HPDE6-E6E7 (cell line): ENCODE results near the gene TESPA1.
"Not testable (repeated sequence)": the region's sequence is repeated elsewhere in the genome, so short reads cannot be mapped to it uniquely, and the experiment has no call there.

Experiments
- DNase-seq: peaks from one replicate; pipeline ENCODE4 v3.0.0; 2011; ENCODE audit warnings: missing footprints; ENCODE audit errors: extremely low spot score

Gene TESPA1

DNA sequence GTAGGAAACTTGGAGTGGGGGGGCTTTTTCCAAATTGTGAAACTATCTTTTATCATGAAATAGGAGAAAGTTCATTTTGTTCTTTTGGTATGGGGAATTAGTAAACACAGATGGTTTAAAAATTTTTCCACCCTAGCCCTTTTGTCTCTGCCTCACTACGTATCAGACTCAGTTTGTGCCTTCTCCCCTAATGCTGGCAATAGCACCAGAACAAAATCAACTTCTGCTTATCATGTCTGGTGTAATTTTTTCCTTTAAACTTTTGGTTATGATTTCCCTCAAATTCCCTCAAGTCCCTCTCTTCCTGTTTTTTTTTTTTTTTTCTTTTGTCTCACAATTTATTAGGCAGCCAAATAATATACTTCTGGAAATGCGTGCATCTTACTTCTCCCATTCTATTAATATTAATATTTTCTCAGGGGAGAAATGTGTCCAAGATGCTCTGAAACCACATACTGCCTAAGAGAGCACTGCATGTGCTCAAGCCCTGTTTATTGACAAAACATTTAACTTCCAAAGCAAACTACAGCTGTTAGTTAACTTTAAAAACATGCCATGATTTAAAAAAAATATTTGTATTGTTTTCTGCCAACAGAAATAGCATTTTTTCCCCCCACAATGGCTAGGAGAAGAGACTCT is 35.4 kb downstream of the TESPA1 start:
- no peak for DNase-seq

DNA sequence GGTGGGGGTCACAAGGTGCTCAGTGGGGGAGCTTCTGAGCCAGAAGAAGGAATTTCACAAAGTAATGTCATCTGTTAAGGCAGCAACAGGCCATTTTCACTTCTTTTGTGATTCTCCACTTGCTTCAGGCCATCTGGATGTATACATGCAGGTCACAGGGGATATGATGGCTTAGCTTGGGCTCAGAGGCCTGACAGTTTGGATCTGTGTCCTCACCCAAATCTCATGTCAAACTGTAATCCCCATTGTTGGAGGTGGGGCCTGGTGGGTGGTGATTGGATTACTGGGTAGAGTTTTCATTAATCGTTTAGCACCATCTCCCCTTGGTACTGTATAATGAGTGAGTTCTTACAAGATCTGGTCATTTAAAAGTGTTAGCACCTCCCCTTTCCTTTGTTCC is 36.4 kb downstream of the TESPA1 start:
- DNase-seq, result no peak

DNA sequence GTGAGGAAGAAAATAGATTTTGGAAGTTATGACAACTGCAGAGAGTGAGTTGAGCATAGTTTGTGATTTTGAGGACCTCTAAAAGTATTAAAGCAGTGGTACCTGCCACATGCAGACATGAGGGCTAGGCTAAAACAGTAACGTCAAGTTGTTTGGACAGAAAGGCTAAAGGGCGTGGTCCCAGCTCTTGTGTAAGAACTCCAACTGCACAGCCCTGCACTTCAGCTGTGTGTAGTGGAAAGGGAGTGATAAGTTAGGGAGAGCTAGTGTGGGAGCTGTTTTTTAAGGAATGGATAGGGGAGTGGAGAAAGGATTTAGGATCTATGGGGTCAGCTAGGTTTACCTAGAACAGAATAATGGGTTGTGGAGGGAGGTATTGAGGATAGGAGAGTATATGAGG is 39.5 kb downstream of the TESPA1 start:
- no peak for DNase-seq

DNA sequence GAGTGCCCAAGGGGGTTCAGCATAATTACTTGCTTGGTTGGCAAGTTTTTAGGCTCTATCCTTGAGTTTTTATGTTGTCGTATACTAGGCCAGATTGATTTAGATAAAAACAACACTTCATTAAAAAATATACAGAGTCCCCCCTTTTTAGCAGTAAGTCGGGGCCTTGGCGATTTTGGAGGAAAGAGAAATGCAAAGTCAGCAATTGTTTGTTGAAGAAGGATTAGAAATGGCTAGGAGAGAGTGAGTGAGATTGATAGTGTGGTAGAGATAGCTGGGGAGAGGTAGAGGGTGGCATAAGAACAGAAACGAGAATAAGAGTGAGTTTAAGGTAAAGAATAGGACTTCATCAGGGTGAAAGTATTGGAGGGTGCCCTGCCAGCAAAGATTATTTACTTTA is 41.3 kb downstream of the TESPA1 start:
- DNase-seq, result not testable (repeated sequence)

DNA sequence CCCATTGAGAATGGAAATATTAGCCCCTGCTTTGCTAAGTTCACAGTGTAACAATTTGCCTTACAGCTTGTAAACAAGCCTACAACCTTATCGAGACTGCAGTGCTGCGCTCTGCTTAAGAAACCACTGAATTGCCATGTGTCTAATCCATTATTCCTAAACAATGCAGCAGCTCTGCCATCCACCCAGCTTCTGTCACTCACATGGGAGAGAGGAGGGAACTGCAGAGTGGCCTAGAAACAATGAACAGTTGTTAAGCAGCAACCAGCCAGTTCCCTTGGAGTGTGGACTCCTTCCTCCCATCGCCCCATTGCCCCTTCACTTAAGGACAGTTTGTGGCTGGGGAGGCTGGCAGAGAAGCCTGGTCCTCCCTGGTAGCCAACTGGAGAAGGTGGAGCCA is 42.9 kb downstream of the TESPA1 start:
- no peak for DNase-seq

DNA sequence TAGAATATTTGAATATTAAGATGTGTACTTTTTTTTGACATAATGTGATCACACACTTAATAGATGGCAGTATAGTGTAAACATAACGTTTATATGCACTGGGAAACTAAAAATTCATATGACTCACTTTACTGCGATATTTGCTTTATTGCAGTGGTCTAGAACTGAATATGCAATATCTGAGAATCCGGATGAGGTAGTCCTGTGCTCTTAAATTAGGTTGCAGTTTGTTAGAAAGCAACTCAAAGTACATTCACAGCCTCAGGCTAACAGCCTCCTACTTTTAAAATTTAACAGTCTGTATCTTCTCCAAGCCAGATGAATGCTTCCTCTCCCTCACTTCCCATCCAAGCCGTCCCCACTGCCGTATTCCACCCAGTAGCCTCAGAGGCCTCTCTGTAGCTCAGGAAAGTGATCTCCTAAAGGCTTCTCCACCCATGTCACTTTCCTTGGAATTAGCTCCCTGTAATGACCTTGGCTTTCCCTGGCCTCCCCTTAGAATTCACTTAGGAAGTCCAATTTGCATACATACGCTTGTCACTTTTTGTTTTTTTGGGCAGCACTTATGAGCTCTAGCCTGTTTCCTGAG is 43.7 kb downstream of the TESPA1 start:
- no peak for DNase-seq

DNA sequence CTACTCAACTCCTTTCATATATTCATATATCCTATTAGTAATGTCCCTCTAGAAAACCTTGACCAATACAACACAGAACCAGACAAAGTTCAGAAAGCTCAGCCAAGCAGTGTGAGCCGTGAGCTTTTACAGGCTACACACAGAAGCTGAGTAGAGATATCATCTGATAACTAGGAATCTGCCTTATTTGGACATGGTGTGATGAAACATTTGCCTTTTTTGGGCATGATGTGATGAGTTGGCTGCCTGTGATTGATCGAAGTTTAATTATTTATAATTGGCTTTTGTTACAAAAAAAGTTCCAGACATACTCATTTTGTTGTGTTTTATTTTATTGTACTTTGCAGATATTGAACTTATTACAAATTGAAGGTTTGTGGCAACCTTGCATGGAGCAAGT is 46.6 kb downstream of the TESPA1 start:
- no peak for DNase-seq

DNA sequence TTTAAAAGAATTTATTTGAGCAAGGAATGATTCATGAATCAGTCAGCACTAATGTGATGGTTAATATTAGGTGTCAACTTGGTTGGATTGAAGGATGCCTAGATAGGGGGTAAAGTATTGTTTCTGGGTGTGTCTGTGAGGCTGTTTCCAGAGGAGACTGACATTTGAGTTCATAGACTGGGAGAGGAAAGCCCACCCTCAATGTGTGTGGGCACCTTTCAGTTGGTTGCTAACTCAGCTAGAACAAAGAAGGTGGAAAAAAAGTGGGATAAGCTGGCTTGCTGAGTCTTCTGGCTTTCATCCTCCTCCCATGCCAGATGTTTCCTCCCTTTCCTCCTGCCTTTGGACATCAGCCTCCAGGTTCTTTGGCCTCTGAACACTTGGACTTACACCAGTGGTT is 47.2 kb downstream of the TESPA1 start:
- DNase-seq, result no peak

DNA sequence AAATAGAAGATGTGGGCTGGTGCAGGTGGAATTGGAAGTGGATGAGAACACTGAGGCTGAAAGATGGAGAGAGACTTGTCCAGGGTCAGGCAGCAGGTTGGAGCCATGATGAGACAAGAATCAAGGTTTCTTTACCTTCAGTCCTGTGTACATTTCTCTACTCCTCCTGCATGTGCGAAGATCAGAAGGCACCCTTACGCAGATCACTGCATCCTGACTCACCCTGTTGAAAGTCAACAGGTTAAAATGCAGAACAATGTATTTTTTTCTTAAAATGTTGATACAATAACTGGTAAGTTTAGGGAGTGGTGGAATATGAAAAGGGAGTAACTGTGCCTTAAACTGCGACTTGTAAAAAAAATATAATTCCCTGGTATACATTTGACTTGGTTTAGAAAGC is 47.8 kb downstream of the TESPA1 start:
- peak; percentile 41 for DNase-seq

DNA sequence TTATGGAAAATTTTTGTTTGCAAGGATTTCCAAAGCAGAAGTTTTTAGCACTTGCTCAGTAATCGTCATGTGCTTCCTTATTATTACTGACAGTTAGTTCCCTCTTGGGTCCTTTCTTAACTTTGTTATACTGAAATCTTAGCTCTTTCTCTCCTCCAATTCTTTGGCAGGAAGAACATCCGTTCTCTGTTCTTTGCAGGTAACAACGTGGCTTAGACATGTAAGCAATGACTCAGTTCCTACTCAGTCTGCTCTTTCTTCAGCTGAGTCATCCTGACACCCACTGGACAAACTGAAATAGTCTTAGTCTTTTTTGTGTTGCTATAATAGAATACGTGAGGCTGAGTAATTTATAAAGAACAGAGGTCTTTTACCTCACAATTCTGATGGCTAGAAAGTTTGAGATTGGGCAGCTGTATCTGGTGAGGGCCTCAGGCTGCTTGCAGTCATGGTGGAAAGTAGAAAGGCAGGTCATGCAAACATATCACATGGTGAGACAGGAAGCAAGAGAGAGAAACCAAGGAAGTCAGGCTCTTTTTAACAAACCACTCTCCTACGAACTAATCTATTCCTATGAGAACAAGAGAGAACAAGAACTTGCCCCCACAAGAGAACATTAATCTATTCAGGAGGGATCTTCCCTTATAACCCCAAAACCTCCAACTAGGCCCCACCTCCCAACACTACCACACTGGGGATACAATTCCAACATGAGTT is 49.2 kb downstream of the TESPA1 start:
- DNase-seq, result peak; percentile 93

DNA sequence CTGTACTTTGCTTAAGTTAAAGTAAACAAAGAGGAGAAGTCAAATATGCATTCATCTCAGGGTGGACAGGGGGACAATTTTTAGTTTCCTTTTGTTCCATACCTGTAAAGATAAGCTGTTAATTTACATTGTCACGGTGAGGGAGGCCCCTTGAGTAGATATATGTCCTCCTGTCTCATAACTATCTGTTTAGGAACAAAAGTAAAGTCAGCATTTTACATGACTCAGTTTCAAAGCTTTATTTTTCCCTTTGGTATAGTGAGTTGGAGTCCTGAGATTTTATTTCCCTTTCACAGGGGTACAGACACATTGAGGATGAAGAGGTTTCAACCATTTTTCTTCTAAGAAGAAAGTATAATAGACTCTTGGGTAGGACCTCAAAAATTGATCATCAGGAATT is 50.1 kb downstream of the TESPA1 start:
- DNase-seq, result no peak

DNA sequence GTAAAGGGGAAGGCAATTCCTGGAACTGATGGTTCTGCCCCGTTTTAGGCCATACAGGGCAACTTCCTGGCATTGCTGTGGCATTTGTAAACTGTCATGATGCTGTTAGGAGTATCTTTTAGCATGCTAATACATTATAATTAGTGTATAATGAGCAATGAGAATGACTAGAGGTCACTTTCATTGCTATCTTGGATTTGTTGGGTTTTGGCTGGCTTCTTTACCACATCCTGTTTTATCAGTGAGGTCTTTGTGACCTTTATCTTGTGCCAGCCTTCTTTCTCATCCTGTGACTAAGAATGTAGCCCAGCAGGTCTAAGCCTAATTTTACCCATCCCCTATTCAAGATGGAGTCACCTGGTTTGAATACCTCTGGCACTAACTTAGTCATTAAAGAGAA is 51.2 kb downstream of the TESPA1 start:
- DNase-seq, result no peak

DNA sequence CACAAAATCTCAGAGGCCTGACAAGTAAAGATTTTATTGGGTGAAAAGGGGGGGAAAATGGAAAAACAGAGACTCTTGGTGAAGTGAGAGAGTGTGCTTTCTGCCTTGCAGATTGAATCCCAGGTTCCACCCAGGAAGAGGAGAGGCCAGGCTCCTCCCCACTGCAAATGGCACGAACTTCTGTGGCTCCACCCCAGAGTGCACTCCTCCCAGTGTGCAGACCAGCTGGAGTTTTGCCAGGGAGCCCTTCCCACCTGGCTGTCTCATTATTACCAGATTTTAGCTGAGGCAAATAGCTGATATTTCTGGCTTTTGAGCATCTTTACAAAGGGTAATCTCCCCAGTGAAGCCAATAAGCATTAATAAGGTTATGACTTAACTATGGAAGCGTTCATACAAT is 51.9 kb downstream of the TESPA1 start:
- DNase-seq, result no peak

DNA sequence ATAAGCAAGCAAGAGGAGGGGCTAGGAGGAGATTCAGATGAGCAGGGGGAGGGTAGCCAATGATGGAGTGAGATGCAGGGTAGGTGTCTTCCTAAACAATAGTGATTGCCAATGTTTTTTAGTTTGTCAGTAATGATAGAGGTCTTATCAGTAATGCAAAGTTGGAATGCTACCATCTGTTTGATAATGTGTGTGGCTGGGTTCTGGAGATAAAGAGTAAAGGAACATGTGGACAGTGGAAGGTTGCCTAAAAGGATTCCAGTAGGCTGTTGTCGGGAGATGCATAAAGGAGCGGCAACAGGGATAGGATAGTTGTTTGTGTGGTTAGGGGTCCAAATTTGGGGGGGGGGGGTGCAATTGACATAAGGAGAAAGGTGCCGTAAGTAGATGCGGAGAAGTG is 52.5 kb downstream of the TESPA1 start:
- no peak for DNase-seq

DNA sequence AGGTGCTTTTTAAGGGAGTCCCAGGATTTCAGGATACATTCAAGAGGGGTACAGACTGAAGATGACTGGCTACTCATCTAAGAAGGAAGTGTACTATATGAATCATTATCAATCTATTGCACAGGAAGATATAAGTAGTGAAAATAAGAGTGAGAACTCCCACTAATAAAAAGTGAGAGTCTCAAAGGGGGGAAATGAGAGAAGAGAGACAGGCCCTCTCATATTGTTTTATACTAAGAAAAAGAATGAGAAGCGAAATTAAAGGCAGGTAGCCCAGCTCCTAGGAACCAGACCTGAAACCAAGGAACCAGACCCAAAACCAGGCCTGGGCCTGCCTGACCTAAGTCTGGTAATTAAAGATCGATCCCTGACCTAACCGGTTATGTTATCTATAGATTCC is 54.6 kb downstream of the TESPA1 start:
- no peak for DNase-seq

DNA sequence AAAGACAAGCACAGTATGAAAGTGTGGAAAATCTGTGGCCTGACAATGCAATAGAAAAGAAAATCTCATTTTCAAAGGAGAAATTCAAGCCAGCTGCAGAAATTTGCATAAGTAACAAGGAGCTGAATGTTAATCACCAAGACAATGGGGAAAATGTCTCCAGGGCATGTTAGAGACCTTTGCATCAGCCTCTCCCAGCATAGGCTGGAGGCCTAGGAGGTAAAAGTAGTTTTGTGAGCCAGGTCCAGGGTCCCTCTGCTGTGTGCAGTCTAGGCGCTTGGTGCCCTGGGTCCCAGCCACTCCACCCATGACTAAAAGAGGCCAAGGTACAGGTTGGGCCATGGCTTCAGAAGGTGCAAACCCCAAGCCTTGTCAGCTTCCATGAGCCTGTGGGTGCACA is 58.3 kb downstream of the TESPA1 start:
- DNase-seq, result no peak

DNA sequence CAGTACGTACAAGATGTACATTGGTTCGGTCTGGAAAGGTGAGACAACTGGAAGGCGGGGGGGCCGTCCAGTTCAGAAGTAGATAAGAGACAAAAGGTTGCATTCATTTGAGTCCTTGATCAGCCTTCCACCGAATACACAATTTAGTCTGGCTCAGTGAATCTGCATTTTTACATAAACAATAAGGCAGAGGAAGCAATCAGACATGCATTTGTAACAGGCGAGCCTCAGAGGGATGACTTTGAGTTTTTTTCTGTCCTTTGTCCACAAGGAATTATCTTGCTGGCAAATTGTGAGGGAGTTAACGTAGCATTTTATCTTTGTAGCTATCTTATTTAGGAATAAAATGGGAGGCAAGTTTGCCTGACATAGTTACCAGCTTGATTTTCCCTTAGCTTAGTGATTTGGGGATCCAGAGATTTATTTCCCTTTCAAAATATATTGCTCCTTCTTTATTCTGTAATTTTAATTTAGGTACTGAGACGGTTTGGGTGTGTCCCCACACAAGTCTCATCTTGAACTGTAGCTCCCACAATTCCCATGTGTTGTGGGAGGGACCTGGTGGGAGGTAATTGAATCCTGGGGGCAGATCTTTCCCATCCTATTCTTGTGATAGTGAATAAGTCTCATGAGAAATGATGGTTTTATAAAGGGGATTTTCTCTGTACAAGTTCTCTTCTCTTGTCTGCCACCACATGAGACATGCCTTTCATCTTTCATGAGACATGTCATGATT is 59.4 kb downstream of the TESPA1 start:
- DNase-seq, result no peak

DNA sequence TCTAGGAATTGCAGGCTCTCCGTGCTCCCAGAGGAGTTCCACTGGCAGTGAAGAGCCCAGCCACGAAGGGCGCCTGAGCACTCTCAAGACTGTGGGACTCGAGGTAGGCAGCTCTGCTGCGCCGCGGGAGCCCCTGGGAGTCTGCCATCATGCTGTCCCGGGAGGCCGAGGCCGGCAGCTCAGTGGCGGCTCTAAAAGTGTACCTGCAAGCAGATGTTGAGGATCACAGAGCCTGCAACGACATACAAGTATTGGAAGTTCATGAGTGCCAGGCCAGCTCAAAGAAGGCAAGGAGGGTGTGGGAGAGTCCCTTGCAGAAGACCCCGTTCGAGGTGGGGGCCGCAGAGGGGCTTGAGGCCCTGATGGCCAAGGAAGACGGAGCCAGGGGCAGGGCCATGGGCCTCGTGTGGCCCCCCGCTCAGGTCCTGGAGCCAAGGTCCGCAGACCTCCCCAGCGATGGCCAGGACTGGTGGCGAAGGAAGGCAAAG is 67.5 kb downstream of the TESPA1 start:
- no peak for DNase-seq
